Measurements from ENCODE around the gene IRF9.

GRCh38 chr14:24136684-24137528, 24.2 kb upstream of the IRF9 start:
- no peak for TF ChIP-seq SIN3A (IDR thresholded peaks at IDR 0.05; ENCODE audit: borderline replicate concordance, insufficient read depth, low read length)
- no peak for TF ChIP-seq TAF1 (IDR thresholded peaks at IDR 0.05; ENCODE audit: borderline replicate concordance, insufficient read depth, low read length)
- TF ChIP-seq POLR2AphosphoS5 (IDR thresholded peaks at IDR 0.05; ENCODE audit: low read depth, low read length), result no peak
- TF ChIP-seq REST (IDR thresholded peaks at IDR 0.05; ENCODE audit: insufficient read depth in 1 of 2, low read depth in 2 of 2, low read length in 2 of 2), result no peak
- no peak for TF ChIP-seq FOXP2 (optimal IDR thresholded peaks at IDR 0.05; ENCODE audit: borderline replicate concordance, extremely low read depth, extremely low read length, insufficient read depth)

All from PFSK-1 (cell line).